Adrenal gland (tissue), 5 donors: ENCODE results near the gene KCND2.
"Not testable (repeated sequence)": the region's sequence is repeated elsewhere in the genome, so short reads cannot be mapped to it uniquely, and the experiment has no call there.

Experiments
- CTCF ChIP-seq, 6 experiments: fragments of 450-650 bp in 4 of 6; fragments of 200-600 bp in 2 of 6; sonication (generic) in 1 of 6; IDR thresholded peaks; 1 replicate in 5 of 6; 2 replicates in 1 of 6; pipeline versions ENCODE4 v1.5.1 to v1.8.0; 2016 to 2021; ENCODE audit warnings: antibody characterized with exemption in 6 of 6, mild to moderate bottlenecking in 2 of 6, moderate library complexity in 1 of 6
- POLR2A ChIP-seq, 2 donors: fragments of 450-650 bp; IDR thresholded peaks; one replicate each; pipeline ENCODE4 v1.6.1; 2017; ENCODE audit warnings: antibody characterized with exemption in 2 of 2, mild to moderate bottlenecking in 2 of 2, moderate library complexity in 1 of 2
- donor health status: DM: no; HTN: no; CAD: no.

- not testable (repeated sequence) for TF ChIP-seq CTCF, POLR2A (IDR thresholded peaks at IDR 0.05)
Observed at GRCh38 chr7:120702408-120702807, 429.4 kb downstream of the KCND2 start.
